CD4-positive, alpha-beta T cell (primary cell): ENCODE data around the gene TFAP2A. TPM values are rescaled to one million over a fixed set of nuclear protein-coding genes. Genes with fewer than 3 reads are reported as not detected.
A peak's percentile ranks its signal among the peaks of the same experiment; 100 is the strongest.

Source experiments
- ATAC-seq: fragments of 200-7000 bp; cut with Tn5 transposase; one replicate; pipeline ENCODE4 v1.10.0; 2022; ENCODE audit warnings: mild to moderate bottlenecking; ENCODE audit not compliant: poor library complexity
- CTCF ChIA-PET: fragments of 350-600 bp; sonication (Branson Sonifier 250); formaldehyde crosslinking; loops from one replicate; lab custom pipeline; 2021; ENCODE audit warnings: antibody characterized with exemption, inconsistent platforms; lab: Charles Lee
- POLR2A ChIA-PET: fragments of 350-600 bp; sonication (Branson Sonifier 250); formaldehyde crosslinking; loops from one replicate; lab custom pipeline; 2021; ENCODE audit warnings: antibody characterized with exemption, inconsistent platforms; lab: Charles Lee
- DNase-seq, 14 experiments: peaks; one replicate each; pipeline ENCODE4 v3.0.0-alpha.2; 2013 to 2020; ENCODE audit warnings: mixed read lengths in 2 of 14
- H3K27ac ChIP-seq, 2 donors: one replicate each; pipeline versions ENCODE4 v1.5.1 to v1.7.0; 2013; ENCODE audit warnings: low read length in 2 of 2, low read depth in 1 of 2, mild to moderate bottlenecking in 1 of 2
- H3K27me3 ChIP-seq, 2 experiments: 1 replicate in 1 of 2; 2 replicates in 1 of 2; pipeline versions ENCODE4 v1.6.1 to v1.7.0; 2013; ENCODE audit warnings: low read length in 2 of 2, control low read depth in 1 of 2, mild to moderate bottlenecking in 1 of 2, moderate library complexity in 1 of 2; ENCODE audit not compliant: insufficient read depth in 2 of 2, control insufficient read depth in 1 of 2
- H3K36me3 ChIP-seq: one replicate; pipeline ENCODE4 v1.6.1; 2013; ENCODE audit warnings: low read length, control low read depth; ENCODE audit not compliant: insufficient read depth
- H3K4me1 ChIP-seq: one replicate; pipeline ENCODE4 v1.6.1; 2013; ENCODE audit warnings: low read length, control low read depth; ENCODE audit not compliant: insufficient read depth
- H3K4me3 ChIP-seq: one replicate; pipeline ENCODE4 v1.5.1; 2013; ENCODE audit warnings: mild to moderate bottlenecking, low read length, moderate library complexity
- H3K9me3 ChIP-seq, 2 experiments: 1 replicate in 1 of 2; 2 replicates in 1 of 2; pipeline versions ENCODE4 v1.6.1 to v1.7.0; 2013; ENCODE audit warnings: low read length in 2 of 2, mild to moderate bottlenecking in 2 of 2, control low read depth in 1 of 2, moderate library complexity in 1 of 2; ENCODE audit not compliant: control insufficient read depth in 1 of 2, insufficient read depth in 1 of 2
- H3K27ac Mint-ChIP-seq: one replicate; pipeline ENCODE4 v1.8.0; 2020; ENCODE audit warnings: mixed read lengths
- H3K27me3 Mint-ChIP-seq: one replicate; pipeline ENCODE4 v1.8.0; 2021; ENCODE audit warnings: mixed read lengths
- H3K36me3 Mint-ChIP-seq: one replicate; pipeline ENCODE4 v1.8.0; 2021; ENCODE audit warnings: low read depth, mixed read lengths
- H3K4me1 Mint-ChIP-seq: one replicate; pipeline ENCODE4 v1.8.0; 2021; ENCODE audit warnings: low read depth, mixed read lengths
- H3K4me3 Mint-ChIP-seq: one replicate; pipeline ENCODE4 v1.8.0; 2020; ENCODE audit warnings: mild to moderate bottlenecking, mixed read lengths
- H3K9me3 Mint-ChIP-seq: one replicate; pipeline ENCODE4 v1.8.0; 2020; ENCODE audit warnings: mixed read lengths
- intact Hi-C, 2 experiments: fragments of 100-400 bp; cut with DNase I in 1 of 2; cut with micrococcal nuclease in 1 of 2; formaldehyde crosslinking; loops; one replicate each; pipeline versions ENCODE4 v1.15.1 to v1.9.0; 2023 to 2025; cut with DNase I, micrococcal nuclease
- total RNA-seq, 174 experiments: library from RNA in 2 of 174; stranded (reverse) in 2 of 174; gene quantifications; one replicate each; pipeline ENCODE4 v1.2.3 and lab custom pipeline; 2021 to 2026
- TF ChIP-seq, protein P1 (sequence below): fragments of 200-600 bp; IDR thresholded peaks from one replicate; pipeline ENCODE4 v1.8.0; 2022; ENCODE audit warnings: antibody characterized with exemption, mild to moderate bottlenecking

The TFAP2A gene
- total RNA-seq, 2 experiments from 2014 or later, result 0.16 TPM; not detected in 1

DNA sequence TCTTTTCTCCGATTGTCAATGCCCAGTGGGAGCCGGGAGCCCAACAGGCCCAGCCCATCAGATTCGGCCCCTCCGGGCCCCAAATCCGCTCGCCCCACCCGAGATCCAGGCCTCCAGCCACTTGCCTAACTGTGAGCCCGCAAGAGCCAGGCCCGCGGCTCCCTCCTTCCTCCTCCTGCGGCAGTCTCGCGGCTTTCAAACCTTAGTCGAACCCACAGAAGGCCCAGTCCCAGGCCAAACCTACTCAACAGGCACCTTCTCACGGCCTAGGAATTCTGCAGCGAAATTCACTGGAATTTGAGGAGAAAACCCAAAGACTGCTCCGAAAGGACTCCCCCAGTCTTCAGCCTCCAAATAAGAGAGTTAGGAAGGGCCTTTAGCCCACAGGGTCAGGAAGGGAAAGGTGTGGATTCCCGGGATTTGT is 2.8 kb upstream of the TFAP2A start:
- Histone ChIP-seq H3K36me3 (no peaks in the 10 kb centered on the region), H3K27me3 (peaks cover 95 to 99% of the 10 kb centered on the region in 2 experiments), H3K9me3 (peaks cover 25 to 93% of the 10 kb centered on the region in 2 experiments), H3K4me3 (no peak overlapping the region), H3K27ac (no peak overlapping the region), H3K4me1 (peaks cover 36% of the 10 kb centered on the region)
- intact Hi-C loops, result no loop called here
- Mint-ChIP-seq H3K27ac (no peak overlapping the region), H3K4me3 (no peak overlapping the region), H3K9me3 (peaks cover 2% of the 10 kb centered on the region), H3K36me3 (peaks cover 11% of the 10 kb centered on the region), H3K4me1 (peaks cover 34% of the 10 kb centered on the region), H3K27me3 (peaks cover 98% of the 10 kb centered on the region)
- ChIA-PET POLR2A (no interaction called here), CTCF (no interaction called here)
- TF ChIP-seq, protein P1, sequence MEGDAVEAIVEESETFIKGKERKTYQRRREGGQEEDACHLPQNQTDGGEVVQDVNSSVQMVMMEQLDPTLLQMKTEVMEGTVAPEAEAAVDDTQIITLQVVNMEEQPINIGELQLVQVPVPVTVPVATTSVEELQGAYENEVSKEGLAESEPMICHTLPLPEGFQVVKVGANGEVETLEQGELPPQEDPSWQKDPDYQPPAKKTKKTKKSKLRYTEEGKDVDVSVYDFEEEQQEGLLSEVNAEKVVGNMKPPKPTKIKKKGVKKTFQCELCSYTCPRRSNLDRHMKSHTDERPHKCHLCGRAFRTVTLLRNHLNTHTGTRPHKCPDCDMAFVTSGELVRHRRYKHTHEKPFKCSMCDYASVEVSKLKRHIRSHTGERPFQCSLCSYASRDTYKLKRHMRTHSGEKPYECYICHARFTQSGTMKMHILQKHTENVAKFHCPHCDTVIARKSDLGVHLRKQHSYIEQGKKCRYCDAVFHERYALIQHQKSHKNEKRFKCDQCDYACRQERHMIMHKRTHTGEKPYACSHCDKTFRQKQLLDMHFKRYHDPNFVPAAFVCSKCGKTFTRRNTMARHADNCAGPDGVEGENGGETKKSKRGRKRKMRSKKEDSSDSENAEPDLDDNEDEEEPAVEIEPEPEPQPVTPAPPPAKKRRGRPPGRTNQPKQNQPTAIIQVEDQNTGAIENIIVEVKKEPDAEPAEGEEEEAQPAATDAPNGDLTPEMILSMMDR, result no peak
- no peak for DNase-seq
- ATAC-seq, result no peak

DNA sequence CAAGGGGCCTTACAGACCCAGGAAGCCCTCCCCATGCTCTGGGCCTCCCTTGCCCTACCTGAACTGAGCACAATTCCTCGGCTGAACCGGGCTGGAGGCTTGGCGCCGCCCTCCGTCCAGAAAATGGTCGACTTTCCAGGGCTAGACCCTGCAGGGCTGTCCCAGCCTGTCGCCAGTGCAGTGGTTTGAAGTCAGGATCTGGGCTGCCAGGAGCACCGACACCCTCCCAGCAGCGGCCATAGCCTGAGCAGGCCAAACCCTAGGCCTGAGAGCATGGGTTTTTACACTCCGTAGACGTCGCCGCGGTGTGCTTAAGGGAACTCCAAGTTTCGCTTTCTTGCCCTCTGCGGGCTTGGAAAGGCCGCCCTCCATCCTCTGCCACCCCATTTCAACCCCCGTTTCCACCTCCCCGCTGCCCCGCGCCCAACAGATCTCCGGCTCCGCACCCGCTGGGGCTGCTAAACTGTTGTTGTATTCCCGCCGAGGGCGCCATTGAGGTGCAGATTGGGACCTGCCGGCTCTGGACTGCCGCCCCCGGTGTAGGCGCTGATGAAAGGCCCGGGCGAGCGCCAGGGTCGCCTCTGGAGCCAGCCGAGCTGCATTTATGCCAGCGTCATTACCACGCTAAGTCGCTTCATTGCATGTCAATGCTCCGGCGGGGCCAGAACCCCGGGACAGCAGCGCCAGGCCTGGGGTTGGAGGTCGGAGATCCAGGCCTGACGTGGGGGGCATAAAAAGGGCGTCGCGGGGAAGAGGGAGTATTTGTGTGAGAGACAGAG is 2.2 kb upstream of the TFAP2A start:
- Mint-ChIP-seq H3K4me3 (peak overlapping the region; percentile 56), H3K9me3 (peaks cover 2% of the 10 kb centered on the region), H3K36me3 (peaks cover 15% of the 10 kb centered on the region), H3K27ac (no peak overlapping the region), H3K4me1 (peaks cover 36% of the 10 kb centered on the region), H3K27me3 (peaks cover 95% of the 10 kb centered on the region)
- Histone ChIP-seq H3K27me3 (peaks cover 90 to 93% of the 10 kb centered on the region in 2 experiments), H3K4me3 (peak overlapping the region; percentile 12), H3K4me1 (peaks cover 38% of the 10 kb centered on the region), H3K9me3 (peaks cover 25 to 90% of the 10 kb centered on the region in 2 experiments), H3K27ac (no peak overlapping the region), H3K36me3 (no peaks in the 10 kb centered on the region)
- ChIA-PET POLR2A (interaction anchor here (0.9 kb wide), 1 partner anchor 11 kb away, joined by 3 read pairs; no protein-coding TSS in a partner anchor), CTCF (no interaction called here)
- DNase-seq (no peak), ATAC-seq (no peak)
- TF ChIP-seq, protein P1, result no peak
- intact Hi-C loops, result loop anchor here in 1 of 2 experiments (1.0 kb wide), 1 partner anchor 18 kb away; no protein-coding TSS in a partner anchor

DNA sequence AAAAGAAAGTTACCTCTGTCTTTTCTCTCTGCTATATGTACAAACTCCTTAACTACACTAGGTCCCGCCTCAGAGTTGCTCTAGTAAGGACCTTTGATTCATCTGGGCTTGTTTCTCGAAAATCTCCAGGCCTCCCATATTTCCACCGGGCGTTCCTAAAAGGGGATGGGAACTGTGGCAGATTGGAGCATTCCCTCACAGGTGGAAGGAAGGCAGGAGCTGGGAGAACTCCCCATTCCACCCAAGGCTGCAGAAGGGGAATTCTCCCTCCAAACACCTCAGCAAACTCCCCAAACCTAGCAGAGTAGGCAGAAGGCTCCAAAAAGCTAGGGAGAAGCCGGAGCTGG is 1.6 kb upstream of the TFAP2A start:
- Histone ChIP-seq H3K27me3 (peaks cover 90% of the 10 kb centered on the region in 2 experiments), H3K9me3 (peaks cover 25 to 90% of the 10 kb centered on the region in 2 experiments), H3K27ac (no peak overlapping the region), H3K4me3 (no peak overlapping the region), H3K4me1 (peaks cover 42% of the 10 kb centered on the region), H3K36me3 (no peaks in the 10 kb centered on the region)
- Mint-ChIP-seq H3K9me3 (peaks cover 2% of the 10 kb centered on the region), H3K4me3 (peak overlapping the region; percentile 59), H3K4me1 (peaks cover 42% of the 10 kb centered on the region), H3K27ac (no peak overlapping the region), H3K27me3 (peaks cover 95% of the 10 kb centered on the region), H3K36me3 (peaks cover 20% of the 10 kb centered on the region)
- TF ChIP-seq, protein P1, result no peak
- DNase-seq (no peak), ATAC-seq (no peak)
- CTCF ChIA-PET, result no interaction called here
- POLR2A ChIA-PET, result interaction anchor here (0.9 kb wide), 1 partner anchor 12 kb away, joined by 3 read pairs; no protein-coding TSS in a partner anchor
- intact Hi-C loops, result loop anchor here in 1 of 2 experiments (1.0 kb wide), 1 partner anchor 17 kb away; no protein-coding TSS in a partner anchor
